Activated T-cell treated with anti-CD3 and anti-CD28 coated beads, Interleukin-2, amount 50 U/mL, for 4 hours (primary cell): ENCODE results near the gene COA1. TPM values are rescaled to one million over a fixed set of nuclear protein-coding genes. Genes with fewer than 3 reads are reported as not detected.

ENCODE experiments used
- ATAC-seq, 2 donors: fragments of 200-7000 bp; cut with Tn5 transposase; one replicate each; pipeline ENCODE4 v1.10.0; 2021
- DNase-seq: peaks from one replicate; pipeline ENCODE4 v3.0.0-alpha.2; 2020
- H3K27me3 Mint-ChIP-seq: one replicate; pipeline ENCODE4 v1.8.0; 2021; ENCODE audit warnings: low read depth, mixed read lengths
- H3K36me3 Mint-ChIP-seq: one replicate; pipeline ENCODE4 v1.8.0; 2022; ENCODE audit warnings: mixed read lengths; ENCODE audit not compliant: insufficient read depth
- H3K4me1 Mint-ChIP-seq: one replicate; pipeline ENCODE4 v1.8.0; 2021; ENCODE audit warnings: low read depth, mixed read lengths
- H3K4me3 Mint-ChIP-seq: one replicate; pipeline ENCODE4 v1.8.0; 2021; ENCODE audit warnings: mild to moderate bottlenecking, moderate library complexity, mixed read lengths
- H3K9me3 Mint-ChIP-seq: one replicate; pipeline ENCODE4 v1.8.0; 2021; ENCODE audit warnings: mixed read lengths
- total RNA-seq, 3 donors: library from RNA; stranded (reverse); gene quantifications; one replicate each; pipeline ENCODE4 v1.2.1, GENCODE V29; 2021

Gene COA1
- total RNA-seq, 3 donors from 2014 or later: 51.4 to 56.7 (median 51.5) TPM

DNA sequence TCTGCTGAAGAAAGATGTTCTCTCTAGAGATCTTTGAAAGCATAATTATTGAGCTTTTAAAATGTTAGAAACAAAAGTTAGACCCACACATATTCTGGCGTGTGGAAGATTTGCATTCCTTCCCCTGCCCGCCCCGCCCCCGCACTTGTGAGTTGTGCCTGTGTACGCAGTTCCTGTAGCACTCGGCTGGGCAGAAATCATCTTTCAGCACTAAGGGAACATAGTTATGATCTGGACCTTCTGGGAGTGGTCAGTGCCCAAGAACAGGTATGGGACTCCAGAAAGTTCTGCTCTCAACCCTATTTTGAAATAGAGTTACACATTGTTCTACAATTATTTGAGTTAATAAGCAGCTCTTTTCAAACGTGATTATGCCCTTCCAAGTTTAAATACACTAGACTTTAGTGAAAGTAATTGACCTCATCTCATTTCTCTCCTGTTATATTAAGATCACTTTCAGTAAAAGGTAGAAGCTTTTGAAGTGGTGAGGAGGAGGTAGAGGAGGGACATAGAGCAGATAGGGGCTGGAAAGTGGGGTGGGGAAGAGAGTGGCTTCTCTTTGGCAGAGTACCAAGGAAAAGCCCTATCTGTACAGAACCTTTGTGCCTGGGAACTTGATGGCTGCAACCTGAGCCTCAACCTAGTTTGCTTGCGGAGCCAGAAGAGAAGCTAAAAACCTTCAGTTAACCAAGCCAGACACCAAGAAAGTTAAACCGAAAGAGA is 34.9 kb upstream of the COA1 start:
- peak in 1 of 2 donors; percentile 44 for ATAC-seq
- peak; percentile 38 for DNase-seq
- Mint-ChIP-seq H3K27me3 (no peaks in the 10 kb centered on the region), H3K4me3 (peak overlapping the region; percentile 1), H3K4me1 (peaks cover 35% of the 10 kb centered on the region), H3K9me3 (no peaks in the 10 kb centered on the region), H3K36me3 (peaks cover 4% of the 10 kb centered on the region)

GRCh38 chr7:43763183-43763582 is 33.9 kb upstream of the COA1 start:
- Mint-ChIP-seq H3K36me3 (peaks cover 4% of the 10 kb centered on the region), H3K4me1 (peaks cover 35% of the 10 kb centered on the region), H3K4me3 (no peak overlapping the region), H3K27me3 (no peaks in the 10 kb centered on the region), H3K9me3 (no peaks in the 10 kb centered on the region)
- ATAC-seq: no peak
- DNase-seq: no peak

- H3K4me3 Mint-ChIP-seq: no peak overlapping the region
- H3K4me1 Mint-ChIP-seq: peaks cover 44% of the 10 kb centered on the region
- ATAC-seq: no peak
- H3K27me3 Mint-ChIP-seq: no peaks in the 10 kb centered on the region
- H3K9me3 Mint-ChIP-seq: no peaks in the 10 kb centered on the region
- no peak for DNase-seq
- peaks cover 4% of the 10 kb centered on the region for H3K36me3 Mint-ChIP-seq
Measured at GRCh38 chr7:43761938-43762692, 32.8 kb upstream of the COA1 start.

- Mint-ChIP-seq H3K36me3 (peaks cover 4% of the 10 kb centered on the region), H3K4me3 (no peak overlapping the region), H3K27me3 (peaks cover 2% of the 10 kb centered on the region), H3K4me1 (peaks cover 47% of the 10 kb centered on the region), H3K9me3 (no peaks in the 10 kb centered on the region)
- no peak for DNase-seq
- ATAC-seq: no peak
Measured at GRCh38 chr7:43761382-43761781, 32.1 kb upstream of the COA1 start.

DNA sequence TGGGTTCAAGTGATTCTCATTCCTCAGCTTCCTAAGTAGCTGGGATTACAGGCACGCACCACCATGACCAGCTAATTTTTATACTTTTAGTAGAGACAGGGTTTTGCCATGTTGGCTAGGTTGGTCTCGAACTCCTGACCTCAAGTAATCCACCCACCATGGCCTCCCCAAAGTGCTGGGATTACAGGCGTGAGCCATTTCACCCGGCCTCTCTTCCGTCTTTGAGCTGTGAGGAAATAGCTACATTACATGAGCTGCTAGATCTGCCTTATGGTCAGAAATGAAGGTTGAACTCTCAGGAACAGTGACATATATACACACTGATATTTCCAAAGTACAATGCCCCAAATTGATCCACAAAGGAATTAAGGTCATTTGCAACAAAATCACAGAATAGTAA is 31.5 kb upstream of the COA1 start:
- H3K4me3 Mint-ChIP-seq: no peak overlapping the region
- DNase-seq (no peak), ATAC-seq (no peak)
- no peaks in the 10 kb centered on the region for H3K9me3 Mint-ChIP-seq
- peaks cover 4% of the 10 kb centered on the region for H3K36me3 Mint-ChIP-seq
- peaks cover 4% of the 10 kb centered on the region for H3K27me3 Mint-ChIP-seq
- peaks cover 49% of the 10 kb centered on the region for H3K4me1 Mint-ChIP-seq

- Mint-ChIP-seq H3K27me3 (peaks cover 4% of the 10 kb centered on the region), H3K36me3 (peaks cover 4% of the 10 kb centered on the region), H3K4me3 (peak overlapping the region; percentile 80), H3K9me3 (no peaks in the 10 kb centered on the region), H3K4me1 (peaks cover 41% of the 10 kb centered on the region)
- DNase-seq (peak; percentile 25), ATAC-seq (peak; percentile 72 to 76)
Measured at GRCh38 chr7:43758822-43759683, 29.7 kb upstream of the COA1 start.

GRCh38 chr7:43758029-43758821 is 28.9 kb upstream of the COA1 start, which contains the start of gene BLVRA:
BLVRA (plus strand) TSS chr7:43758680; CDS start chr7:43771159, 12,479 bp downstream.
- peak; percentile 60 for DNase-seq
- ATAC-seq: peak; percentile 85 to 90
- H3K36me3 Mint-ChIP-seq: peaks cover 4% of the 10 kb centered on the region
- peaks cover 5% of the 10 kb centered on the region for H3K27me3 Mint-ChIP-seq
- H3K4me3 Mint-ChIP-seq: peak within 1 kb of the TSS; percentile 80
- peaks cover 35% of the 10 kb centered on the region for H3K4me1 Mint-ChIP-seq
- H3K9me3 Mint-ChIP-seq: no peaks in the 10 kb centered on the region

GRCh38 chr7:43757073-43757720 is 27.9 kb upstream of the COA1 start:
- Mint-ChIP-seq H3K4me1 (peaks cover 30% of the 10 kb centered on the region), H3K4me3 (peak overlapping the region; percentile 68), H3K9me3 (no peaks in the 10 kb centered on the region), H3K27me3 (peaks cover 5% of the 10 kb centered on the region), H3K36me3 (peaks cover 2% of the 10 kb centered on the region)
- DNase-seq (no peak), ATAC-seq (no peak)

GRCh38 chr7:43756368-43757072 is 27.2 kb upstream of the COA1 start:
- Mint-ChIP-seq H3K27me3 (peaks cover 5% of the 10 kb centered on the region), H3K36me3 (peaks cover 2% of the 10 kb centered on the region), H3K4me1 (peaks cover 25% of the 10 kb centered on the region), H3K4me3 (peak overlapping the region; percentile 68), H3K9me3 (no peaks in the 10 kb centered on the region)
- DNase-seq: no peak
- no peak for ATAC-seq

- no peak overlapping the region for H3K4me3 Mint-ChIP-seq
- ATAC-seq: no peak
- DNase-seq: no peak
- H3K9me3 Mint-ChIP-seq: no peaks in the 10 kb centered on the region
- peaks cover 23% of the 10 kb centered on the region for H3K4me1 Mint-ChIP-seq
- no peaks in the 10 kb centered on the region for H3K36me3 Mint-ChIP-seq
- peaks cover 5% of the 10 kb centered on the region for H3K27me3 Mint-ChIP-seq
Measured at GRCh38 chr7:43754596-43754995, 25.3 kb upstream of the COA1 start.

GRCh38 chr7:43753843-43754242 is 24.5 kb upstream of the COA1 start:
- peaks cover 20% of the 10 kb centered on the region for H3K4me1 Mint-ChIP-seq
- peaks cover 5% of the 10 kb centered on the region for H3K27me3 Mint-ChIP-seq
- no peak overlapping the region for H3K4me3 Mint-ChIP-seq
- no peak for DNase-seq
- no peaks in the 10 kb centered on the region for H3K36me3 Mint-ChIP-seq
- no peak for ATAC-seq
- H3K9me3 Mint-ChIP-seq: no peaks in the 10 kb centered on the region

GRCh38 chr7:43753271-43753810 is 24.0 kb upstream of the COA1 start:
- peaks cover 5% of the 10 kb centered on the region for H3K27me3 Mint-ChIP-seq
- ATAC-seq: no peak
- peaks cover 20% of the 10 kb centered on the region for H3K4me1 Mint-ChIP-seq
- H3K9me3 Mint-ChIP-seq: no peaks in the 10 kb centered on the region
- H3K4me3 Mint-ChIP-seq: no peak overlapping the region
- no peaks in the 10 kb centered on the region for H3K36me3 Mint-ChIP-seq
- DNase-seq: no peak
